Heart right ventricle (tissue), 16 donors: ENCODE data around the gene GPS1. TPM values are rescaled to one million over a fixed set of nuclear protein-coding genes. Genes with fewer than 3 reads are reported as not detected.

Experiments used
- ATAC-seq, 8 donors: fragments of 200-7000 bp; cut with Tn5 transposase; one replicate each; pipeline ENCODE4 v1.9.1; 2020; ENCODE audit warnings: mild to moderate bottlenecking in 8 of 8, moderate library complexity in 8 of 8, moderate number of reproducible peaks in 1 of 8
- DNase-seq, 2 donors: peaks; one replicate each; pipeline ENCODE4 v3.0.0-alpha.2; 2020
- H3K27ac ChIP-seq, 10 donors: fragments of 200-600 bp; sonication (generic) in 2 of 10; one replicate each; pipeline versions ENCODE4 v1.5.0 to v1.8.0; 2020 to 2022; ENCODE audit warnings: mild to moderate bottlenecking in 3 of 10
- H3K27me3 ChIP-seq, 7 donors: fragments of 200-600 bp; one replicate each; pipeline ENCODE4 v1.8.0; 2021 to 2022; ENCODE audit warnings: mild to moderate bottlenecking in 2 of 7
- H3K36me3 ChIP-seq, 9 donors: fragments of 200-600 bp; sonication (generic) in 1 of 9; one replicate each; pipeline versions ENCODE4 v1.5.0 to v1.8.0; 2020 to 2022; ENCODE audit warnings: mild to moderate bottlenecking in 2 of 9
- H3K4me1 ChIP-seq, 9 donors: fragments of 200-600 bp; sonication (generic) in 1 of 9; one replicate each; pipeline versions ENCODE4 v1.5.0 to v1.8.0; 2020 to 2022; ENCODE audit warnings: mild to moderate bottlenecking in 4 of 9
- H3K4me3 ChIP-seq, 10 donors: fragments of 200-600 bp; sonication (generic) in 2 of 10; one replicate each; pipeline versions ENCODE4 v1.5.0 to v1.8.0; 2020 to 2022; ENCODE audit warnings: mild to moderate bottlenecking in 7 of 10, moderate library complexity in 2 of 10
- H3K9me3 ChIP-seq, 11 donors: fragments of 200-600 bp in 10 of 11; sonication (generic) in 2 of 11; one replicate each; pipeline versions ENCODE4 v1.5.0 to v1.8.0; 2013 to 2022; ENCODE audit warnings: mild to moderate bottlenecking in 2 of 11, control low read depth in 1 of 11, moderate library complexity in 1 of 11
- WGBS, 2 donors: extraction: QIAGEN DNeasy Blood & Tissue Kit; methylation state at CpG; one replicate each; pipeline ENCODE4 v1.1.7; 2013; ENCODE audit warnings: inconsistent platforms in 1 of 2; 5-methylcytosine and 5-hydroxymethylcytosine counted together
- intact Hi-C, 10 donors: fragments of 100-400 bp; cut with DNase I; formaldehyde crosslinking; loops; one replicate each; pipeline versions ENCODE4 v1.11.1 to v1.14.2; 2022
- polyA plus RNA-seq, 2 donors: library from polyadenylated mRNA; stranded (reverse); fragments of 200-250 nt; gene quantifications; one replicate each; pipeline ENCODE4 v1.2.3, GENCODE V29; 2013
- total RNA-seq, 10 donors: library from RNA; stranded (reverse); fragmentation: NEBNext Ultra II Directional in 3 of 10; extraction: Animal tissue kit (Norgen Biotek cat#: 25700) in 3 of 10; gene quantifications; one replicate each; pipeline versions ENCODE4 v1.2.1 to v1.2.4, GENCODE V29; 2021 to 2023
- TF ChIP-seq, protein P1 (sequence below), 9 donors: fragments of 200-600 bp; sonication (generic) in 2 of 9; IDR thresholded peaks; one replicate each; pipeline versions ENCODE4 v1.5.0 to v1.8.0; 2021 to 2022; ENCODE audit warnings: antibody characterized with exemption in 9 of 9, mild to moderate bottlenecking in 5 of 9, moderate library complexity in 1 of 9
- donor health status: Arrhythmogenic right ventricular cardiomyopathy.
- donor health status: ischemic (EF 13 %, LVEDD 7.1; RV severe dilation, severe dysfunction).
- donor health status: healthy with polysubstance abuse.
- donor health status: DM: no; HTN: yes; CAD: no.
- donor health status: DM: no; HTN: no; CAD: no.
- donor health status: ischemic (EF 25% LVEDD 6.9; RV normal size, moderate dysfunction).
- donor health status: ischemic (EF 25% LVEDD 5.7; RV mildly dilated, moderate dysfunction).
- donor health status: healthy.
- donor health status: DM: yes; HTN: yes; CAD: no.
- donor health status: Ischemic cardiomyopathy.
- donor health status: ischemic (EF 35%, LVEDD 5.7; RV mildly dilated, moderate dysfunction).
- donor health status: nonischemic (EF 11% LVEDD 7.7; RV severe dilation, severe dysfunction).
- donor health status: DM: yes; HTN: yes; CAD: no.
- donor health status: PGD.
- donor health status: ischemic (EF 29% LVEDD 5.4; RV normal size, mild dysfunction).
- donor health status: nonischemic (EF 23%, LVEDD 6.1; RV moderate dilation, normal function).

The GPS1 gene
- total and polyA plus RNA-seq, 12 donors: 68.9 to 183 (median 81.9) TPM

DNA sequence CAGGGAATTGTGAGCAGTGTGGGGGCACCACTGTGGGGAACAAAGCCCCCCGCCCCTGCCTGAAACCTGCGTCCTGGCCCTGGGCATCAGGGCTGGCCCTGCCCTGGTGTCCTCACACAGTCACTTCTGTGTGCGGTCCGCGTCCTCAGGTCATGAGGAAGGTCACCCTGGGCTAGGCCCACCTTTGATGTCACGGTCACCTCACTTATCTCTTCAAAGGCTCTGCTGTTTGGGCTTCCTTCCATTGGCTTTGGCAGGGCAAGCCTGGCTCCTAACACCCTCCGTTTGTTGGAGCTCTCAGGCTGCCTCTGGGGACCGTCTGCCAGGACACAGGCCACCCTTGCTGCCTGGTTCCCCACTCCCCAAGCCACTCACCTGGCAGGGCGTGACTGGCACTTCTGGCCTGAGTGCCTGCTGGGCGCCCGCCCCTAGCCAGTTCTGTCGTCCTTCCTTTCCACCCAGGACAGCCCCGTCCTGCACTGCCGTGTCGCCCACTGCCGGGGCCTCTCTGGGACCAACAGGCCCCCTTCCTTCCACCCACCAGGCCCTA, 37.9 kb upstream of the GPS1 start:
- Histone ChIP-seq H3K9me3 (no peaks in the 10 kb centered on the region), H3K36me3 (peaks cover 0 to 41% (median 0%) of the 10 kb centered on the region in 9 donors), H3K4me3 (no peak overlapping the region), H3K27ac (peak overlapping the region; percentile 71 to 97 (median 91)), H3K27me3 (no peaks in the 10 kb centered on the region), H3K4me1 (peaks cover 0 to 35% (median 15%) of the 10 kb centered on the region in 9 donors)
- peak; percentile 44 to 70 (median 59) for ATAC-seq
- TF ChIP-seq, protein P1, sequence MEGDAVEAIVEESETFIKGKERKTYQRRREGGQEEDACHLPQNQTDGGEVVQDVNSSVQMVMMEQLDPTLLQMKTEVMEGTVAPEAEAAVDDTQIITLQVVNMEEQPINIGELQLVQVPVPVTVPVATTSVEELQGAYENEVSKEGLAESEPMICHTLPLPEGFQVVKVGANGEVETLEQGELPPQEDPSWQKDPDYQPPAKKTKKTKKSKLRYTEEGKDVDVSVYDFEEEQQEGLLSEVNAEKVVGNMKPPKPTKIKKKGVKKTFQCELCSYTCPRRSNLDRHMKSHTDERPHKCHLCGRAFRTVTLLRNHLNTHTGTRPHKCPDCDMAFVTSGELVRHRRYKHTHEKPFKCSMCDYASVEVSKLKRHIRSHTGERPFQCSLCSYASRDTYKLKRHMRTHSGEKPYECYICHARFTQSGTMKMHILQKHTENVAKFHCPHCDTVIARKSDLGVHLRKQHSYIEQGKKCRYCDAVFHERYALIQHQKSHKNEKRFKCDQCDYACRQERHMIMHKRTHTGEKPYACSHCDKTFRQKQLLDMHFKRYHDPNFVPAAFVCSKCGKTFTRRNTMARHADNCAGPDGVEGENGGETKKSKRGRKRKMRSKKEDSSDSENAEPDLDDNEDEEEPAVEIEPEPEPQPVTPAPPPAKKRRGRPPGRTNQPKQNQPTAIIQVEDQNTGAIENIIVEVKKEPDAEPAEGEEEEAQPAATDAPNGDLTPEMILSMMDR (IDR thresholded peaks at IDR 0.05): no peak
- DNase-seq: peak; percentile 59 to 60
- WGBS, 2 donors: 62 to 74% methylated on average over 16 of the region's 16 CpGs
- intact Hi-C loops: no loop called here

DNA sequence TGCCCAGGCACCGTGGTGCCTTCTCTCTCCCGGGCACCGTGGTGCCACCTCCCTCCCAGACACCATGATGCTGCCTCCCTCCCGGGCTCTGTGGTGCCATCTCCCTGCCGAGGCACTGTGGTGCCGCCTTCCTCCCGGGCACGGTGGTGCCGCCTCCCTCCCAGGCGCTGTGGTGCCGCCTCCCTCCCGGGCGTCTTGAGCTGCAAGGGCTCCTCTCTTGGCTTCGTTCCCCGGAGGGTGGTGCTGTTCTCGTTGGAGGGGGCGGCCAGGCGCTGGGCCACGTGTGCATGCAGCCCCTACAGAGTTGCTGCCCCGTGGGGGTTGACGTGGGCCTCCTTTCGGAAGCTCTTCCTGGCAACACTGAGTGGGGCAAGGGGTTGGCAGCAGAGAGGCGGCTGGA, 37.3 kb upstream of the GPS1 start:
- Histone ChIP-seq H3K9me3 (no peaks in the 10 kb centered on the region), H3K4me1 (peaks cover 0 to 29% (median 10%) of the 10 kb centered on the region in 9 donors), H3K36me3 (peaks cover 0 to 43% (median 0%) of the 10 kb centered on the region in 9 donors), H3K27me3 (no peaks in the 10 kb centered on the region), H3K27ac (peak overlapping the region in 8 of 10 donors; percentile 88 to 97 (median 92)), H3K4me3 (no peak overlapping the region)
- 67 to 80% methylated on average over 23 of the region's 23 CpGs for WGBS, 2 donors
- DNase-seq (no peak), ATAC-seq (peak in 1 of 8 donors; percentile 1)
- TF ChIP-seq, protein P1 (IDR thresholded peaks at IDR 0.05): peak in 1 of 9 donors; percentile 5
- intact Hi-C loops: no loop called here

DNA sequence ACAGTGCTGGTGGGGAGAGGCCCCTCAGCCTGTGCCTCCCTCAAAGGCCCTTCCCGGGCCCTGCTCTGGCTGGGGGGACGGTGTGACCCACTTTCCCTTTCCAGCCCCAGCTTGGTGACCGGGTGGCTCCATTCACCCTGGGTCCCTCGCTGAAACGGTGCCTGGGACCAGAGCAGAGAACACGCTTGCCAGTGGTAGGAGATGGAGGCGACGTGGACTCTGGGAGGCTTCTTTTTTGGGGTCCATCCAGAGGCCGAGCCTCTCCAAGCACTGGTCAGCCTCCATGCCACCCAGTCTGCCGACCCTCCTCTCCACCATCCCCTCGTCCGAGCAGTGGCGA, 36.8 kb upstream of the GPS1 start:
- Histone ChIP-seq H3K27me3 (no peaks in the 10 kb centered on the region), H3K27ac (peak overlapping the region in 1 of 10 donors; percentile 92), H3K9me3 (no peaks in the 10 kb centered on the region), H3K4me3 (no peak overlapping the region), H3K36me3 (peaks cover 0 to 43% (median 0%) of the 10 kb centered on the region in 9 donors), H3K4me1 (peaks cover 0 to 26% (median 10%) of the 10 kb centered on the region in 9 donors)
- 82 to 91% methylated on average over 13 of the region's 13 CpGs for WGBS, 2 donors
- TF ChIP-seq, protein P1 (IDR thresholded peaks at IDR 0.05): no peak
- ATAC-seq: no peak
- intact Hi-C loops: loop anchor here in 2 of 10 donors (5.0 kb wide), 2 partner anchors 53 to 58 kb away; partner anchors contain the start of gene NOTUM (in 1 of the 2)
- no peak for DNase-seq

DNA sequence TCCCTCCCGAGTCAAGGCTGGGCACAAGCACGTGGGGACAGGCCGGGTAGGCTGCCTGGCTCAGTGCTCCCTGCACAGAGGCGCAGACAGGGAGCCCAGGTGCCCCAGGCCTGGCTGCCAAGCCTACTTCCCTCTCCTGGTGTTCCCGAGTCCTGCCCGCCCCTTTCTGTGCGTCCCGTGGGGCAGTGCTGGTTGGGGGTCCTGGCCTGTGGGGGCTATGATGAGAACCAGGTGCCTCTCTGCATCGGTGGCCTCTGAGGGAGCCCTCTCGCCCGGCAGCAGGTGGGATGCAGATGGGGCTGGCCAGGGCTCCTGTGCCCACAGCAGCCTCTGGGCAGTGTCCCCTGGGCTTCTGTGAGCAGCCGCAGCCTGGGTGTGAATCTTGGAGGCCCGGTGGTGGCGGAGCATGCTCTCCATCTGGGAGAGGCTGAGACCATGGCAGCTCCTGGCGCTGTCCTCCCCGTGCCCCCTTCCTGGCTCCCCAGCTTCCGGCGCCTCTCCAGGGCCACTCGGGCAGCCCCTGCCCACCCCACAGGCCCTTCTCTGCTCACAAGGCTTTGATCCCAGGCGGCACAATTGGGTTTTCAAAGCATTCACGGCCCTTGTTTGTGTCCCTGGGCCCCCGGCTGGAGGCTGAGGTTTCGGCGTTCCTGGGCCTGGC, 36.3 kb upstream of the GPS1 start:
- H3K36me3 ChIP-seq: peaks cover 0 to 43% (median 0%) of the 10 kb centered on the region in 9 donors
- ATAC-seq (no peak), DNase-seq (no peak)
- no peaks in the 10 kb centered on the region for H3K9me3 ChIP-seq
- H3K4me1 ChIP-seq: peaks cover 0 to 29% (median 10%) of the 10 kb centered on the region in 9 donors
- WGBS, 2 donors: 83 to 86% methylated on average over 24 of the region's 24 CpGs
- no peak overlapping the region for H3K27ac ChIP-seq
- TF ChIP-seq, protein P1 (IDR thresholded peaks at IDR 0.05): no peak
- intact Hi-C loops: loop anchor here in 2 of 10 donors (5.0 kb wide), 2 partner anchors 53 to 58 kb away; partner anchors contain the start of gene NOTUM (in 1 of the 2)
- H3K4me3 ChIP-seq: no peak overlapping the region
- H3K27me3 ChIP-seq: no peaks in the 10 kb centered on the region
